Activated CD8-positive, alpha-beta T cell treated with anti-CD3 and anti-CD28 coated beads for 36 hours (primary cell): Measurements from ENCODE around the gene EIF2S1. TPM values are rescaled to one million over a fixed set of nuclear protein-coding genes. Genes with fewer than 3 reads are reported as not detected.

Experiments used
- ATAC-seq: fragments of 200-7000 bp; cut with Tn5 transposase; one replicate; pipeline ENCODE4 v1.10.0; 2021; ENCODE audit warnings: mild to moderate bottlenecking, moderate library complexity
- CTCF ChIA-PET: fragments of 350-600 bp; sonication (Branson Sonifier 250); formaldehyde crosslinking; loops from one replicate; lab custom pipeline; 2021; ENCODE audit warnings: antibody characterized with exemption; lab: Charles Lee
- POLR2A ChIA-PET: fragments of 350-600 bp; sonication (Branson Sonifier 250); formaldehyde crosslinking; loops from one replicate; lab custom pipeline; 2021; ENCODE audit warnings: antibody characterized with exemption; lab: Charles Lee
- DNase-seq: peaks from one replicate; pipeline ENCODE4 v3.0.0-alpha.2; 2020
- H3K27ac Mint-ChIP-seq: one replicate; pipeline ENCODE4 v1.8.0; 2021; ENCODE audit warnings: mild to moderate bottlenecking, mixed read lengths
- H3K27me3 Mint-ChIP-seq: one replicate; pipeline ENCODE4 v1.8.0; 2021; ENCODE audit warnings: mixed read lengths
- H3K36me3 Mint-ChIP-seq: one replicate; pipeline ENCODE4 v1.8.0; 2021; ENCODE audit warnings: low read depth, mixed read lengths
- H3K4me1 Mint-ChIP-seq: one replicate; pipeline ENCODE4 v1.8.0; 2021; ENCODE audit warnings: low read depth, mixed read lengths
- H3K4me3 Mint-ChIP-seq: one replicate; pipeline ENCODE4 v1.8.0; 2021; ENCODE audit warnings: mild to moderate bottlenecking, moderate library complexity, mixed read lengths
- H3K9me3 Mint-ChIP-seq: one replicate; pipeline ENCODE4 v1.8.0; 2021; ENCODE audit warnings: mixed read lengths
- intact Hi-C: fragments of 100-400 bp; cut with micrococcal nuclease; formaldehyde crosslinking; loops from one replicate; pipeline ENCODE4 v1.10.0; 2022
- total RNA-seq, 2 experiments: library from RNA; stranded (reverse); gene quantifications; one replicate each; pipeline ENCODE4 v1.2.3, GENCODE V29; 2021
- TF ChIP-seq, protein P1 (sequence below): fragments of 200-600 bp; IDR thresholded peaks from one replicate; pipeline ENCODE4 v1.8.0; 2022; ENCODE audit warnings: antibody characterized with exemption, mild to moderate bottlenecking

Gene EIF2S1
- total RNA-seq, 2 experiments from 2014 or later = 210 to 219 TPM

DNA sequence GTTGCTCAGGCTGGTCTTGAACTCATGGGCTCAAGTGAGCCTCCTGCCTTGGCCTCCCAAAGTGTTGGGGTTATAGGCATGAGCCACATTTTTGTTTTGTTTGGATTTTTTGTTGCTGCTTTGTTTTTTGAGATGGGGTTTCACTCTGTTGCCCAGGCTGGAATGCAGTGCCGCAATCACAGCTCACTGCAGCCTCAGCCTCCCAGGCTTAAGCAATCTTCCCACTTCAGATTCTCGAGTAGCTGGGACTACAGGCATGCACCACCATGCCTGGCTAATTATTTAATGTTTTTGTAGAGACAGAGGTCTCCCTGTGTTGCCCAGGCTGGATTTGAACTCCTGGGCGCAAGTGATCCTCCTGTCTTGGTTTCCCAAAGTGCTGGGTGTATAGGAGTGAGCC lies 57.5 kb downstream of the EIF2S1 start:
- TF ChIP-seq, protein P1, sequence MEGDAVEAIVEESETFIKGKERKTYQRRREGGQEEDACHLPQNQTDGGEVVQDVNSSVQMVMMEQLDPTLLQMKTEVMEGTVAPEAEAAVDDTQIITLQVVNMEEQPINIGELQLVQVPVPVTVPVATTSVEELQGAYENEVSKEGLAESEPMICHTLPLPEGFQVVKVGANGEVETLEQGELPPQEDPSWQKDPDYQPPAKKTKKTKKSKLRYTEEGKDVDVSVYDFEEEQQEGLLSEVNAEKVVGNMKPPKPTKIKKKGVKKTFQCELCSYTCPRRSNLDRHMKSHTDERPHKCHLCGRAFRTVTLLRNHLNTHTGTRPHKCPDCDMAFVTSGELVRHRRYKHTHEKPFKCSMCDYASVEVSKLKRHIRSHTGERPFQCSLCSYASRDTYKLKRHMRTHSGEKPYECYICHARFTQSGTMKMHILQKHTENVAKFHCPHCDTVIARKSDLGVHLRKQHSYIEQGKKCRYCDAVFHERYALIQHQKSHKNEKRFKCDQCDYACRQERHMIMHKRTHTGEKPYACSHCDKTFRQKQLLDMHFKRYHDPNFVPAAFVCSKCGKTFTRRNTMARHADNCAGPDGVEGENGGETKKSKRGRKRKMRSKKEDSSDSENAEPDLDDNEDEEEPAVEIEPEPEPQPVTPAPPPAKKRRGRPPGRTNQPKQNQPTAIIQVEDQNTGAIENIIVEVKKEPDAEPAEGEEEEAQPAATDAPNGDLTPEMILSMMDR = no peak
- Mint-ChIP-seq H3K36me3 (no peaks in the 10 kb centered on the region), H3K27ac (no peak overlapping the region), H3K9me3 (no peaks in the 10 kb centered on the region), H3K4me1 (peaks cover 9% of the 10 kb centered on the region), H3K27me3 (peaks cover 5% of the 10 kb centered on the region), H3K4me3 (no peak overlapping the region)
- intact Hi-C loops = no loop called here
- DNase-seq (no peak), ATAC-seq (no peak)
- CTCF ChIA-PET = interaction anchor here (1.0 to 2.2 kb wide), 3 partner anchors 10 to 154 kb away, joined by 3 to 10 read pairs (median 4); no protein-coding TSS in a partner anchor
- POLR2A ChIA-PET = no interaction called here

DNA sequence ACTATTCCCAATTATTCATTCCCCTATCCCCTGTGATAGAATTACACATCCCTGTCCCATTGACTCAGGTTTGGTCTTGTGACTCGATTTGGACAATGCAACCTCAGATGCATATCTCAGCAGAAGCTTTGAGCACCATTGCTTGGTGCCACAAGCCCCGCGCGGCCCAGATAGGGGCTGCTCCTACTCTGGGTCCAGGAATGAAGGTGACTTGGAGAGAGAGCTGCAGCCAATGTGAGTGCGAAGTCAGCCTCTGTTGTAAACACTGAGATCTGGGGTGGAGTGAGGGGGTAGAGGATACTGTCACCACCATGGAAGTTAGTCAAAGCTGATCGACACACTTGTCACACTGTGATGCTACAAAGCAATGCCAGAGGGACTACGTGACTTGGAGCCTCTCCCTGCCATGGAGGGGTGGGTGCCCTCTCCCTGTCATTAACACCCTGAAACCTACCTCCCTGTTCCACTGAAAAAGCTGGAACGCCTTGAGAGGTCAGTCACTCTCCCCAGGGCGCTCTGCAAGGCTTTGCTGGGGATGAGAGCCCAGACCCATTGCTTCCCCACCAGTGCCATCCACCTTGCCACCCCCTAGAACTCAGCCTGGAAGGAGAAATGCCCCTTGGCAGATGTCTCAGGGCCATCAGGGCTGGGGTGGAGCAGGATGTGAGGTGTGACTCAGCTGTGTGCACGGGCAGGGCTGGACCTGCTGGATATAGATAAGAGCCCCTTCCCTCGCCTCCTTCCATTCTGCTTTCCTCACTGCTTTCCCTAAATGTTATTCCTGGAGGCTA lies 58.5 kb downstream of the EIF2S1 start:
- peaks cover 9% of the 10 kb centered on the region for H3K4me1 Mint-ChIP-seq
- no peaks in the 10 kb centered on the region for H3K9me3 Mint-ChIP-seq
- peaks cover 7% of the 10 kb centered on the region for H3K27me3 Mint-ChIP-seq
- TF ChIP-seq, protein P1 = no peak
- H3K27ac Mint-ChIP-seq = no peak overlapping the region
- ChIA-PET POLR2A (no interaction called here), CTCF (interaction anchor here (1.2 to 3.2 kb wide), 3 partner anchors 9 to 153 kb away, joined by 4 to 14 read pairs (median 10); no protein-coding TSS in a partner anchor)
- no peak for ATAC-seq
- DNase-seq = no peak
- intact Hi-C loops = no loop called here
- no peak overlapping the region for H3K4me3 Mint-ChIP-seq
- H3K36me3 Mint-ChIP-seq = no peaks in the 10 kb centered on the region

DNA sequence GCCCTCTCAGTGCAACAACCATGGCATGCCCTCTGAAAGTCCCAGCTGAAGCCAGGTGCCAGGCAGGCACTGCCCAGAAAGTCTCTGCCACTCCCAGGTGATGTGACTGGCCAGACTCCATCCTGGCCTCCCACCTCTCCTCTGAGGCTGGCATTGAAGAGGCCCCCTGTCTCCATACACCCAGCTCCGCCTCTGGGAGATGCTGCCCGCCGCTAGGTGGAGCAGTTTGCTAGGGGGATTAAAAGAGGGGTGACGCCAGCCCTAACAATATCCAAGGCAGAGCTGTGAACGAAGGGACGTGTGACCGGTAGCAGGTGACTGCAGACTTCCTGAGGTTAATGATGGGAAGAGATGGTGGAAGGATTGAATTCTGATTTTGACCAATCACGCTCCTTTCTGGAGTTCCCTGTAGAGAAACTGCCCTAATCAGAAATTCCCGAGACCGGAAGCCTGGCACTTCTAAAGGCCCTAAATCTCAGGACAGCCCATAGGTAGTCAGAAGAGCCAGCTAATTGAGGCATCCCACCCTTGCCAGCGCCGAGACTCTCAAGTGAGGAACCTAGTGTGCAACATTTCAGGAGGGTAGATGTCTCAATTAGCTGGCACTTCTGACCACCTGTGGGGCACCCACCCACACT lies 60.1 kb downstream of the EIF2S1 start:
- CTCF ChIA-PET = interaction anchor here (0.6 to 3.5 kb wide), 17 partner anchors 8 to 284 kb away, joined by 3 to 25 read pairs (median 4); partner anchors contain the start of gene PLEK2
- ATAC-seq (peak; percentile 67), DNase-seq (peak; percentile 53)
- intact Hi-C loops = loop anchor here (10.0 kb wide), 1 partner anchor 245 kb away; no protein-coding TSS in a partner anchor
- no peak overlapping the region for H3K4me3 Mint-ChIP-seq
- POLR2A ChIA-PET = no interaction called here
- H3K36me3 Mint-ChIP-seq = no peaks in the 10 kb centered on the region
- H3K27ac Mint-ChIP-seq = no peak overlapping the region
- TF ChIP-seq, protein P1 = peak; percentile 62
- H3K4me1 Mint-ChIP-seq = no peaks in the 10 kb centered on the region
- no peaks in the 10 kb centered on the region for H3K9me3 Mint-ChIP-seq
- peaks cover 12% of the 10 kb centered on the region for H3K27me3 Mint-ChIP-seq

DNA sequence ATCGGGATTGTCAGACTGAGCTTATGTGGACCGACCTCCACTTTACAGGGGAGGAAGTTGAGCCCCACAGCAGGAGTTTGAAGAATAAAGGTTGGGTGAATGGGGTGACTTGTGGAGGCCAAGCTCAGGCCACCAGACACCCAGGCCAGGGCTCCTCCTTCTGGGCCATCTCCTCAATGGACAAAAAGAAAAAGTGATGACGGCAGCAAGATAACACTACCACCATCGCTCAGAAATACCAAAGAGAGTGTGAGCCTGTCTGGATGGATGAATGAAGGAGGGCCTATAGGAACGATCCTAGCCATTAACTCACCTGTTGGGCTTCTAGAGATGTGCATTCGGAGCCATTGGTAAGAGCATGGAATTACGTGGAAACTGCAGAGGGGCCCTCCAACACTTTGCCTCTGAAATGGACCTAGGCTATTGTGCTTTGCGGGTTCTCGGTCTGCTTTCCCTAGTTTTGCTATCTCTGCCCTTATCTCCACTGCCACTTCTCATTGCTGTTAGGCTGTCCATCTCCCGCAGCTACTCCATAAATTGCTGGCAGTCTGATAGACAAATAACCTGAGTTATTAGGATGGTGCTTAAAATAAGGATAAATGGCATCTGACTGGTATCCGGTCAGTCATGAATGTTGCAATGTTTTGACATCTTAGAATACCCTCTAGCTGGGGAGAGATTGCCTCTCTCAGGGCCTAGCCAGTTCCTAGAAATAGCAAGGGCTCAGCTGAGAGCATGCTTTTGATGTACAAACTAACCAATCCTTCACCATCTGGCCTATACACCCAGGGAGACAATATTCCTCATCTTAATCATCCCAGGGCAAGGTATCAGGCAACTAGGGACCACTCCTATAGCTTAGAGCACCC lies 61.5 kb downstream of the EIF2S1 start:
- Mint-ChIP-seq H3K4me3 (no peak overlapping the region), H3K4me1 (no peaks in the 10 kb centered on the region), H3K9me3 (no peaks in the 10 kb centered on the region), H3K36me3 (no peaks in the 10 kb centered on the region), H3K27me3 (peaks cover 18% of the 10 kb centered on the region), H3K27ac (no peak overlapping the region)
- DNase-seq (no peak), ATAC-seq (no peak)
- CTCF ChIA-PET = interaction anchor here (1.3 to 3.5 kb wide), 7 partner anchors 8 to 283 kb away, joined by 3 to 25 read pairs (median 8); partner anchors contain the start of gene PLEK2
- intact Hi-C loops = loop anchor here (10.0 kb wide), 1 partner anchor 243 kb away; no protein-coding TSS in a partner anchor
- POLR2A ChIA-PET = no interaction called here
- TF ChIP-seq, protein P1 = no peak
